PFSK-1 (cell line): ENCODE results near the gene PIGZ.

Experiments used
- POLR2AphosphoS5 ChIP-seq: IDR thresholded peaks from 2 replicates; pipeline ENCODE4 v1.6.1; 2012; ENCODE audit warnings: low read depth, mild to moderate bottlenecking, control low read depth, low read length, moderate library complexity
- TAF1 ChIP-seq: IDR thresholded peaks from 2 replicates; pipeline ENCODE4 v1.6.1; 2012; ENCODE audit warnings: low read length, control low read depth, borderline replicate concordance; ENCODE audit not compliant: insufficient read depth

- no peak for TF ChIP-seq POLR2AphosphoS5
- TF ChIP-seq TAF1: no peak
These were observed 28.0 kb upstream of the PIGZ start for GRCh38 chr3:196996454-196997265.
